ENCODE data around the gene COL5A3. TPM values are rescaled to one million over a fixed set of nuclear protein-coding genes. Genes with fewer than 3 reads are reported as not detected.

COL5A3 gene
- total and polyA plus RNA-seq, 7 donors = 0.46 to 19.9 (median 7.3) TPM

DNA sequence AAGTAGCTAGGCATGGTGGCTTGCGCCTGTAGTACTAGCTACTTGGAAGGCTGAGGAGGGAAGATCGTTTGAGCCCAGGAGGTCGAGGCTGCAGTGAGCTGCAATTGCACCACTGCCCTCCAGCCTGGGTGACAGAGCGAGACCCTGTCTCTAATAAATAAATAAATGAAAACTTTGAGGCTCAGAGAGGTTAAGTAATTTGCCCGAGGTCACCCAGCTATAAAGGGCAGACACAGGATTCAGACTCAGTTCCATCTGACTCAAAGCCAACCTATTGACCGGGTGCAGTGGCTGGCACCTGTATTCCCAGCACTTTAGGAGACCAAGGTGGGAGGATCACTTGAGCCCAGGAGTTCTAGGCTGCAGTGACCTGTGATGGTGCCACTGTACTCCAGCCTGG, 66.6 kb downstream of the COL5A3 start:
- no peak for DNase-seq
- Histone ChIP-seq H3K27ac (no peak overlapping the region), H3K4me1 (peaks cover 0 to 26% (median 16%) of the 10 kb centered on the region in 4 donors), H3K9me3 (peaks cover 0 to 6% (median 2%) of the 10 kb centered on the region in 4 donors), H3K36me3 (no peaks in the 10 kb centered on the region), H3K4me3 (no peak overlapping the region), H3K27me3 (no peaks in the 10 kb centered on the region)
- WGBS, 2 donors = 79 to 90% methylated on average over 6 of the region's 6 CpGs
- intact Hi-C loops (cut with DNase I) = no loop called here
- TF ChIP-seq POLR2AphosphoS5 (IDR thresholded peaks at IDR 0.05) = no peak
- TF ChIP-seq POLR2A (IDR thresholded peaks at IDR 0.05) = no peak
- TF ChIP-seq, protein P1, sequence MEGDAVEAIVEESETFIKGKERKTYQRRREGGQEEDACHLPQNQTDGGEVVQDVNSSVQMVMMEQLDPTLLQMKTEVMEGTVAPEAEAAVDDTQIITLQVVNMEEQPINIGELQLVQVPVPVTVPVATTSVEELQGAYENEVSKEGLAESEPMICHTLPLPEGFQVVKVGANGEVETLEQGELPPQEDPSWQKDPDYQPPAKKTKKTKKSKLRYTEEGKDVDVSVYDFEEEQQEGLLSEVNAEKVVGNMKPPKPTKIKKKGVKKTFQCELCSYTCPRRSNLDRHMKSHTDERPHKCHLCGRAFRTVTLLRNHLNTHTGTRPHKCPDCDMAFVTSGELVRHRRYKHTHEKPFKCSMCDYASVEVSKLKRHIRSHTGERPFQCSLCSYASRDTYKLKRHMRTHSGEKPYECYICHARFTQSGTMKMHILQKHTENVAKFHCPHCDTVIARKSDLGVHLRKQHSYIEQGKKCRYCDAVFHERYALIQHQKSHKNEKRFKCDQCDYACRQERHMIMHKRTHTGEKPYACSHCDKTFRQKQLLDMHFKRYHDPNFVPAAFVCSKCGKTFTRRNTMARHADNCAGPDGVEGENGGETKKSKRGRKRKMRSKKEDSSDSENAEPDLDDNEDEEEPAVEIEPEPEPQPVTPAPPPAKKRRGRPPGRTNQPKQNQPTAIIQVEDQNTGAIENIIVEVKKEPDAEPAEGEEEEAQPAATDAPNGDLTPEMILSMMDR (IDR thresholded peaks at IDR 0.05) = no peak
- TF ChIP-seq EP300 (IDR thresholded peaks at IDR 0.05) = no peak

DNA sequence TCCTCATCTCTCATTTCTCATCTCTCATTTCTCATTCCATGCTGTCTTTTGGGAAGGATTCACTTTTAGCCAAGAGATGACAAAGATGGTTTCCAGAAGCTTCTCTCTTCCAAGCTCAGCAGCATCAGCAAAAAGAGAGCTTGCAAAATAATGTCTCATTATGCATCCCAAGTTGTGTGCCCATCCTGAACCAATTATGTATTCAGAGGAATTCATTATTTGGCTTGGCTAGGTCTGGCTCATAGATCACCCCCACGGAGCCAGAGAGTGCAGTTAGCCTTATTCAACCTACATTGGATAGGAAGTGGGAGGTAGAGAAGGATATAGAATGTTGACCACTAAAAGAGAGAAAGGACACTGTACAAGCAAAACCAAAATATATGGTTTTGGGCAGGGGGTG, 68.6 kb downstream of the COL5A3 start:
- intact Hi-C loops (cut with DNase I) = no loop called here
- WGBS, 2 donors = 73 to 84% methylated on average over 1 of the region's 1 CpG
- TF ChIP-seq POLR2AphosphoS5 (IDR thresholded peaks at IDR 0.05) (peak in 1 of 4 donors; percentile 18), POLR2A (IDR thresholded peaks at IDR 0.05) (no peak)

DNA sequence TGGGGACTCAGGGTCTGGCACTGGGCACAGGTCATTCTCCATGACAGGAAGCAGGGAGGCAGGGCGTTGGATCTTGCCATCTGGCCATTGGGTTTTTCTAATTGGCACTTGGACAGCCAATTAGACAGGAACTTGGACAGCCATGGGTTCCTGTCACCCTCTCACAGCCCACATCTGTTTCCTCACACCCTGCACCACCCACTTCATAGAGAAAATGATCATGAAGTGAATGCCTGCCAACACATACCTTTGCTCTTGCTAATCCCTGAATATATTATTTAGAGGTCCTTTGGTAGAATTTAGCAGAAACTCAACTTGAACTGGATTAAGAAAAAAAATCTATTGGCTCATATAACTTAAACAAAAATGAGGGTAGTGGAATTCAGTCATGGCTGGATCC, 69.1 kb downstream of the COL5A3 start:
- H3K4me3 ChIP-seq = no peak overlapping the region
- intact Hi-C loops (cut with DNase I) = no loop called here
- WGBS, 2 donors = 48 to 49% methylated on average over 1 of the region's 1 CpG
- H3K27me3 ChIP-seq = peaks cover 8 to 11% (median 9%) of the 10 kb centered on the region in 3 donors
- H3K36me3 ChIP-seq = no peaks in the 10 kb centered on the region
- TF ChIP-seq POLR2A (IDR thresholded peaks at IDR 0.05) = no peak
- no peak for TF ChIP-seq POLR2AphosphoS5 (IDR thresholded peaks at IDR 0.05)
- TF ChIP-seq, protein P1 (IDR thresholded peaks at IDR 0.05) = no peak
- no peak for TF ChIP-seq EP300 (IDR thresholded peaks at IDR 0.05)
- H3K9me3 ChIP-seq = peaks cover 0 to 6% (median 2%) of the 10 kb centered on the region in 4 donors
- peaks cover 0 to 31% (median 23%) of the 10 kb centered on the region in 4 donors for H3K4me1 ChIP-seq
- no peak overlapping the region for H3K27ac ChIP-seq
- no peak for DNase-seq

More for the DNA sequence above, 68.6 kb downstream of the COL5A3 start:
- no peak overlapping the region for H3K27ac ChIP-seq
- peaks cover 4 to 7% (median 6%) of the 10 kb centered on the region in 3 donors for H3K27me3 ChIP-seq
- DNase-seq = no peak
- H3K4me3 ChIP-seq = no peak overlapping the region
- peaks cover 0 to 30% (median 20%) of the 10 kb centered on the region in 4 donors for H3K4me1 ChIP-seq
- no peaks in the 10 kb centered on the region for H3K36me3 ChIP-seq
- peaks cover 0 to 6% (median 2%) of the 10 kb centered on the region in 4 donors for H3K9me3 ChIP-seq

DNA sequence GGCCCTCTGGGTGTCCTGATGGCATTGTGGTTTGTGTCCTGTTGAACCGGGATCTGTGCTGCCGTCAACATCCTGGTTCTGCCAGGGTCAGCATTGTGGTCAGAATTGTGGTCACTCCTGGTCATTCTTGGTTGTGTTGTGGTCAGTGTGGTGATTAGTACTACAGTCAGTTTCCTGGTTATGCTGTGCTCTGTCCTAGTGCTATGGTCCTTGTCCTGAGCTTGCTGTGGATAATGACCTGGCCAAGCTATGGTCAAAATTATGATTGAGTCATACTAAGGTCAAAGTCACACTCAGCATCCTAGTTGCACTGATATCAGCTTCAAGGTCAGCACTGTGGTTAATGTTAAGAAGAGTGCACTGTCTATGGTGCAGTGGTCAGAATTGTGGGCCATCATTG, 69.5 kb downstream of the COL5A3 start:
- peaks cover 0 to 6% (median 2%) of the 10 kb centered on the region in 4 donors for H3K9me3 ChIP-seq
- WGBS, 2 donors = 54 to 67% methylated on average over 2 of the region's 2 CpGs
- H3K27ac ChIP-seq = no peak overlapping the region
- no peaks in the 10 kb centered on the region for H3K36me3 ChIP-seq
- H3K4me3 ChIP-seq = no peak overlapping the region
- TF ChIP-seq POLR2AphosphoS5 (IDR thresholded peaks at IDR 0.05) = no peak
- TF ChIP-seq, protein P1 (IDR thresholded peaks at IDR 0.05) = no peak
- no peak for TF ChIP-seq POLR2A (IDR thresholded peaks at IDR 0.05)
- TF ChIP-seq EP300 (IDR thresholded peaks at IDR 0.05) = no peak
- H3K27me3 ChIP-seq = peaks cover 12 to 16% (median 13%) of the 10 kb centered on the region in 3 donors
- no peak for DNase-seq
- peaks cover 0 to 31% (median 24%) of the 10 kb centered on the region in 4 donors for H3K4me1 ChIP-seq
- intact Hi-C loops (cut with DNase I) = no loop called here

DNA sequence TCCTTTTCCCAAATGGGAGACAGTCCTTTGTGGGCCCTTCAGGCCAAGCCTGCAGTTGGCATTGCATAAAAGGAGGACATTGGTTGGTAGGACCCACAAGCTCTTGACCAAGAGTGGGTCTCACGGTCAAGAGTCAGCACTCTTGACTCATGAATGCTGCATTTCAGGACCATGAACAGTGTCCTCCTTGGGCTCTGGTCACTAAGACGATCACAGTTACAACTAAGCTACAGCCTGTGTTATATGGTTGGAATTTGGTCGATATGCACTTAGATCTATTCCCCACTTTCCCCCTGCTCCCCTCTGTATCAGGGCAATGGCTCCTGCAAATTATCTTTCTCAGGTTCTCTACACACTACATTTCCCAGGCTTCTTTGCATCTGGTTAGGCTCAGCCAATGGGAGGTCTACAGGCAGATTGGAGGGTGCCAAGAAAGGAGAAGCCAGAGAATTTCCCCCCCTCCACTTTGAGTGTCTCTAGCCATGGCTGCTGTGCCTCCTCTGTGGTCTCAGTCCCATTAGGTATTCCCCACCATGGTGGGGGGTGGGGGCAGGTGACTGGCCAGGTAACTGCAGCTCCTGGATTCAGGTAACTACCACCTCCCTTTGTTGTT, 70.9 kb downstream of the COL5A3 start:
- intact Hi-C loops (cut with DNase I) = loop anchor here (10.0 kb wide), 1 partner anchor 445 kb away; the partner anchor contains the start of gene TYK2
- no peak for DNase-seq
- WGBS, 2 donors = 58 to 59% methylated on average over 3 of the region's 3 CpGs
- Histone ChIP-seq H3K27ac (no peak overlapping the region), H3K9me3 (peaks cover 0 to 6% (median 2%) of the 10 kb centered on the region in 4 donors), H3K36me3 (no peaks in the 10 kb centered on the region), H3K4me3 (no peak overlapping the region), H3K27me3 (peaks cover 19 to 29% (median 24%) of the 10 kb centered on the region in 3 donors), H3K4me1 (peaks cover 0 to 28% (median 18%) of the 10 kb centered on the region in 4 donors)
- TF ChIP-seq POLR2AphosphoS5 (IDR thresholded peaks at IDR 0.05) (no peak), POLR2A (IDR thresholded peaks at IDR 0.05) (no peak), EP300 (IDR thresholded peaks at IDR 0.05) (no peak)
- TF ChIP-seq, protein P1 (IDR thresholded peaks at IDR 0.05) = no peak

Measured in sigmoid colon (tissue), 7 donors.